ENCODE measurements around the gene ENOPH1.

Gene ENOPH1

DNA sequence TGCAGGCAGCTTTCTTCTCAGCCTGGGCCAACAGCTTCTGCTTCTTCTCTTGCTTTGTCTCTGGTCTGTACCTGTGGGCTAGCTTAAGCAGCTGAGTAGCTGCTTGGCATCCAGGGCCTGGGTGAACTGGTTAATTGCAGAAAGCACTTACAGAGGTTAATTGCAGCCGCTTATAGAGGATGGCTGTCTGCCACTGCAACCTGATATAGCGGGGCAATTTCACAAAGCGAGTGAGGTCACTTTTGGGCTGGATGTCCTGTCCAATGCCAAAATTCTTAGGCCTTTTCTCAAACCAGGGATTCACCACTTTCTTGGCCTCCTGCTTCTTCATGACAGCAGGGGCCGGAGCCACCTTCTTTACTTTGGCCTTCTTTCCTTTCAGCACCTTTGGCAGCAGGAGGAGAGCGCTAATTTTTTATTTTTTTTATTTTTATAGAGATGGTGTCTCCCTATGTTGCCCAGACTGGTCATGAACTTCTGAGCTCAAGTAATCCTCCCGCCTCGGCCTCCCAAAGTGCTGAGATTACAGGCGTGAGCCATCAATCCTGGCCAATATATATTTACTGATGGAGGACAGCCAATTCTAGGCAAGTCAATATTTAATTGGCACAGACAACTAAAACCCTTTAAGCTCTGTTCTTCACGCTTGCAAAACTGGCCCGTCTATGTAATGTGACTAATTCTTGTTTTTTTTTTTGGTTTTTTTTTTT is 61.0 kb downstream of the ENOPH1 start:
- in situ Hi-C loops (cut with HindIII; ENCODE audit: low pct_ligation_motif_present, low pct_unique_long_range_greater_than_20kb, low sequenced_read_pairs), result no loop called here

DNA sequence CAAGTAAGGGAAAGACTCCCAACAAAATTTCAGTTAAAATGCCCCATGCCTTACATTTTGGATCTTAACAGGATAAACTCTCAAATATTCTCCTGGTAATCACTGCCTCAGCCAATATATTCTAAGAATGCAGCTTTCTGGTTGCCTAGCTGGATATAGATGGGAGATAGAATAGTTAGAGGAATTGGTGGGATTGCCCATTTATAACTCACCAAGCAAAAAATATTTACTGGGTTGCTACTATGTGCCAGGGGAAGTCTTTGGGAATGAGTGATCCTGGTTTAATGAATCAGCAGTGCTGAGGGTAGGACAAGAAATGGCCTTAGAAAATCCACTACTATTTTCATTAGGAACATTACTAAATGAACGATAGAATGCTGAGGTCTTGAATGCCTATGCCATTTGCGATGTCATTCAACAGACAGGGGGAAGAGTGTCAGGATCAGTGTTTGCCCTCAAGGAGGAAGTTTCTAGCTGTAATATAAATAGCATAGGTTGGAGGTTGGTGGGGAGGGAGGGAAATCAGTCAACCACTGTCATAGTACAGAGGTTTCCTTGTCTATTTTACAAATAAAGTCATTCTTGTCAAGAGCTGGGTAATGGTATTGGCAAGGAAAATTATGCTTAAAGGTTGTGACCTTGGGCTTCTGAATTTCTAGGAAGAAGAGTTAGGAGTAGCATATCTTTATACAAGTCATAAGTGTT is 63.5 kb downstream of the ENOPH1 start:
- in situ Hi-C loops (cut with HindIII; ENCODE audit: low pct_ligation_motif_present, low pct_unique_long_range_greater_than_20kb, low sequenced_read_pairs), result no loop called here
- DNase-seq, result no peak

More for the DNA sequence above, 61.0 kb downstream of the ENOPH1 start:
- no peak for DNase-seq

DNA sequence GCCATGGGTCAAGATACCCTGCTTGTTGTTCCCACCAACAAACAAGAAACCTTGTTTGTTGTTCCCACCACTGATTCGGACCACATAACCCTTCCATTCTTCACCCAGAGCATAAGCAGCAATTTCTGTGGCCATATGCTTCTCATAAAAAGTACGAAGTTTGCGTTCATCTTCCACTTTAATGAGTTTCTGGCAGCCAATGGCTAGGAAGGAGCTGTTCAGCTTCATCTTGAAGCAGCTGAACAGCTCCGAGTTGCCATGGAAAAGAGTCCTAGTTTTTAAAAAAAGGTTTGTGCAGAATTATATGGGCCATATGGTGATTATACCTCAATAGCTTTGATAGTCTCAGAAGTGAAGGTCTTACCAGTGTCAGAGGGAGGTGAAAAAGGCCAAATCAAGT is 65.3 kb downstream of the ENOPH1 start:
- in situ Hi-C loops (cut with HindIII; ENCODE audit: low pct_ligation_motif_present, low pct_unique_long_range_greater_than_20kb, low sequenced_read_pairs), result no loop called here
- DNase-seq, result no peak

DNA sequence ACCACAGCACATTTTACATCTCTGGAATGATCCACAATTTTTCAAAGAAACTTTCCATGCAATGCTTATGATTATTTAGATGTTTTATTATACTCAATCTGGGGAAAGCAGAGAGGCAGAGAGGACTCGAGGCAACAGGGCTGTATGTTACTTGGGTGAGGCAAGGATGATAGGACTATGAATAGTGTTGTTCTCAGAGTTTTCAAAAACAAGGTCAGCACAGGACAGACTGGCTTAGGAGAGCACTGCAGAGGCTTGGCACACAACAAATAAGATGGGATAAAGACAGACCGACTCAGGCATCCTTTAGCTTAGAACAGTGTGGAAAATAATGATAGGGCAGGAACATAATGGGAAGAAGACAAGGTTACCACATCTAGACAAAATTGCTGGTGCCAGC is 66.0 kb downstream of the ENOPH1 start:
- in situ Hi-C loops (cut with HindIII; ENCODE audit: low pct_ligation_motif_present, low pct_unique_long_range_greater_than_20kb, low sequenced_read_pairs), result no loop called here
- no peak for DNase-seq

DNA sequence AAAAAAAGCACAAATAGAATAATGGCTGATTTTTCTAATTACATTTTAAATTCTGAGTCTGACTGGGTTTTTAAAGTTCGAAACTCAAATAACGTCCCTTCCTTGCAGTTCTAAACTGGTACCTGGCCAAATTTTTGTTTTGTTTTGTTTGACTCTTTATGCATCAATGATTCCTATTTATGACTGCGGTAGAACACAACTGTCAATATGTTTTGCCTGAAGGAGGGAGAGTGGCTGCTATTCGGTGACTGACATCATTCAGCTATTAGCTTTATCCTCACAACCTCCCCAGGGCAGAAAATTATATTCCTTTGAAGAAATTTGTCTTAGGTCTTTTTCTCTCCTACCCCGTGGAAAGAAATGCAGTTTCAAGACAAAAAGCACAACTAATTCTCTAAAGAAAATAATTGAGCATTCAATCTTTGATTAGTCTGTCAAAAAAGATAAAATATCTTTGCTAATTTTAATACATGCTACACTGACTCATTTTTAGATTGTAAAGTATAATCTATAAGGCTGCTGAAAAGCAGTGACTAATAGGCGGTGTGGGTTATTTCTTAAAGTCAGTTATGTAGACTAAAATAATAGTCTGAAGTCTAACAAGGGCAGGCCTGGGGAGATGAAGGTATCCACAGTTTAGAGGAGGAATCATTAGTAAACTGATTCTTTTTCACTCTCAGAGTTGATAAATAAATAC is 69.5 kb downstream of the ENOPH1 start:
- in situ Hi-C loops (cut with HindIII; ENCODE audit: low pct_ligation_motif_present, low pct_unique_long_range_greater_than_20kb, low sequenced_read_pairs), result no loop called here

DNA sequence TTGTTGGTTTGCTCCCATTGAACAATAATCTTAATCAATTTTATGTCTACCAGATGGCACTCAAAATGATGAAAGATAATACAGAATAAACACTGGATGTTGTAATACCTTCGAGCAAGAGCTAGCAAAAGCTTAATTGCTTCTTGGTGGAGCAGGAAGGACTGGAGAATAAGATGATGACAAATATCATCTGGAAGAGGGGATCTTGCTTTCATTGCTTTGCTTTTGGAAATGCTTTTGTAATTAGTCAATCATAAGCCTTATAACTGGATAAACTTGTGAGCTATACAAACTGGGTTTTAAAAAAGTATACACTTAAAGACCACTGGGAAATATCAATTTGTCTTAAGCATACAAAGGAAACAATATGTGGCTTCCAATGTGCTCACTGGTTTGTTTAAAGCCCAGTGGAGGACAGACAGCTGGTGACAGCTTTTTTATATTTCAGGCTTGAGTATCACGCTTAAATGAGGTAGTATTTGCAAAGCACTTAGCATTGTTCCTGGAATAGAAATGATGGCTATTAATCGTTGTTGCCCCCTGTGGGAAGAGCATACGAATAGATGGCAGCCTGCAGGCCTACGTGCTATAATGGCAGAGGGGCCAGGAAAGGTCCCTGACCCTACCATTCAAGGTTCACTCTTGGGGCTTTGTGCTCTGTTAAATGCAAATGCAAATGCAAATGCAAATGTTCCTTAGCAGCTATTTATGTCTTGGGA is 70.2 kb downstream of the ENOPH1 start:
- DNase-seq, result no peak
- in situ Hi-C loops (cut with HindIII; ENCODE audit: low pct_ligation_motif_present, low pct_unique_long_range_greater_than_20kb, low sequenced_read_pairs), result no loop called here

More for the DNA sequence above, 69.5 kb downstream of the ENOPH1 start:
- DNase-seq, result no peak

DNA sequence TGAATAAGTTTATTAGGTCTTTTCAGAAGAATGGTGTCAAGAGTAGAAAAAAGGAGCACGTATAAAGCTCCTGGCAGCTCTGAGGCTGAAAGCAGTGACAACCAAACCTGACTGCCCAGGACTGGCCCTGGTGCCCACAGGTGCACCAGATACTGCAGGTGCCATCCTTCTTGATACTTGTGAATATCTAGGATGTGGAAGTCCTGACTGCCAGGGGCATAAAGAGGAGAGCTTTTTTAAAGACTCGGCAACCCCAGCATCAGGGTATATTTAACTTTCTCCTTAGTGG is 70.7 kb downstream of the ENOPH1 start:
- no peak for DNase-seq
- in situ Hi-C loops (cut with HindIII; ENCODE audit: low pct_ligation_motif_present, low pct_unique_long_range_greater_than_20kb, low sequenced_read_pairs), result no loop called here

DNA sequence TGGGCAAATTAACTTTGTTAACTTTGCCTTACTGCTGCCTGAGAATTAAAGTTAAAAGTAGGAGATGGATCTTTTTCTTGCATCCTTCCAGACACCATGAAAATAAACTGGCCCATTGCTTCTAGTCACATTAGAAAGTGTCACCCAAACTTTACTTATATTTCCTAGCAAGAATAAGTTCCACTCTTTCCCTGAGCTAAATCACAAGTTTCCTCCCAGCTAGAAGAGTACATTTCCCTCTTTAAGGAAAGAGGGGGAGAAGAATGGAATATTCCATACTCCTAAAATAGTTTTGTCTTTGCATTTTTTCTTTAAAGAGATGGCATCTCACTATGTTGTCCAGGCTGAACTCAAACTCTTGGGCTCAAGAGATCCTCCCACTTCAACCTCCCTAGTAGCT is 77.6 kb downstream of the ENOPH1 start:
- no peak for DNase-seq
- in situ Hi-C loops (cut with HindIII; ENCODE audit: low pct_ligation_motif_present, low pct_unique_long_range_greater_than_20kb, low sequenced_read_pairs), result no loop called here

DNA sequence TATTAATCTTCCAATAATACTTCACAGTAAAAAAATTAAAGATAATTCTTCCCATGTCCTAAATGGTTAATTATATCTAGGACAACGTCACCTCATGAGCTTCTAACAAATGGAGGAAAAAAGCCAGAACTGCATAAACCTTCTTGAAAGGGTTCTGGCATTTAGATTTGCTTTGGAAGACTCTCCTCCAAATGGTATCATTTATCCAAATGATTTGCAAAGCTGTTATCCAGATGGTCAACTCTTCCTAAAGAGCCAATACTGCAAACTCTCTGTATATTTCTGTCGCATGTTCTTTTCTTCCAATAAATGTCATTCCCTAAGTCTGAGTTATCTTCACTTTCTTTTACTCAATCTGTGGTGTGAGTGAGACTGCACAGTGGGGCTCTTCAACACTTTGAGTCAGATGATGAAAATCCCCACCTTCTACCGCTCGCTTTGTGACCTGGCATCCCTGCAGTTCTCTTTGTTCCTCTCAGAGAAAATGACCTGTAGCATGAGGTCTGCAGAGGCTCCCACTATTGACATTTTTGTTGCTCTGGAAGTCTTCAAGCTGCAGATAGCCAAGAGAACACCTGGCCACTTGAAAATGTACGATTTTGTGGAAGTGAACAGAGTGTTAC is 78.5 kb downstream of the ENOPH1 start:
- in situ Hi-C loops (cut with HindIII; ENCODE audit: low pct_ligation_motif_present, low pct_unique_long_range_greater_than_20kb, low sequenced_read_pairs), result no loop called here

DNA sequence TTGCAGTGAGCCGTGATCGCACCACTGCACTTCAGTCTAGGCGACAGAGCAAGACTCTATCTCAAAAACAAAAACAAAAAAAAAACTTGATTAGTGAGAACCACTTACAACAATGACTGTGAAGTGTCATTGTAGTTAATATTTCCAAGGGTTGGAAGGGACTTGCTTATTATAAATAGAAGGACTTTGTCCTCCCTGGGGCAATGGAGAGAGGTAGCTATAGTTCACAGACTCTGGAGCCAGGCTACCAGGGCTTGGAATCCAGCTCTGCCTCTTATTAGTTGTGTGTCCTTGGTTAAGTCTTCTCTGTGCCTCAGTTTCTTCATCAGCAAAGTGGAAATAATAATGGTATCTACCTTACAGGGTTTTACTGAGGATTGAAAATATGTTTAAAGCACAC is 79.8 kb downstream of the ENOPH1 start:
- DNase-seq, result no peak
- in situ Hi-C loops (cut with HindIII; ENCODE audit: low pct_ligation_motif_present, low pct_unique_long_range_greater_than_20kb, low sequenced_read_pairs), result no loop called here

More for the DNA sequence above, 78.5 kb downstream of the ENOPH1 start:
- no peak for DNase-seq

All from ACHN (cell line).